ENCODE data around the gene CLCN7.

- no peak for TF ChIP-seq EP300 (IDR thresholded peaks at IDR 0.05; ENCODE audit: borderline replicate concordance)
- TF ChIP-seq MAX (IDR thresholded peaks at IDR 0.05): no peak
- TF ChIP-seq EGR1 (IDR thresholded peaks at IDR 0.05): no peak
- no peak for TF ChIP-seq YY1 (IDR thresholded peaks at IDR 0.05; ENCODE audit: low read depth)
- TF ChIP-seq TEAD4 (IDR thresholded peaks at IDR 0.05): no peak
Observed at GRCh38 chr16:1519831-1520230, 45.0 kb upstream of the CLCN7 start.

Data from Ishikawa (cell line).